Activated T-cell treated with anti-CD3 and anti-CD28 coated beads, Interleukin-2, amount 50 U/mL, for 24 hours (primary cell): ENCODE measurements around the gene EMC10.
A peak's percentile ranks its signal among the peaks of the same experiment; 100 is the strongest.

Experiments used
- DNase-seq: peaks from one replicate; pipeline ENCODE4 v3.0.0-alpha.2; 2020
- H3K27ac Mint-ChIP-seq: 2 replicates; pipeline ENCODE4 v1.8.0; 2020; ENCODE audit warnings: mild to moderate bottlenecking, mixed read lengths
- H3K27me3 Mint-ChIP-seq: 2 replicates; pipeline ENCODE4 v1.8.0; 2020; ENCODE audit warnings: mixed read lengths
- H3K36me3 Mint-ChIP-seq: 2 replicates; pipeline ENCODE4 v1.8.0; 2020; ENCODE audit warnings: low read depth, mixed read lengths
- H3K4me1 Mint-ChIP-seq: 2 replicates; pipeline ENCODE4 v1.8.0; 2020; ENCODE audit warnings: low read depth, mixed read lengths
- H3K4me3 Mint-ChIP-seq: 2 replicates; pipeline ENCODE4 v1.8.0; 2020; ENCODE audit warnings: mild to moderate bottlenecking, moderate library complexity, mixed read lengths
- H3K9me3 Mint-ChIP-seq: 2 replicates; pipeline ENCODE4 v1.8.0; 2020; ENCODE audit warnings: mixed read lengths

The EMC10 gene

GRCh38 chr19:50507376-50507775 lies 31.1 kb downstream of the EMC10 start:
- peaks cover 17% of the 10 kb centered on the region for H3K36me3 Mint-ChIP-seq
- H3K4me3 Mint-ChIP-seq: no peak overlapping the region
- H3K27me3 Mint-ChIP-seq: no peaks in the 10 kb centered on the region
- no peak overlapping the region for H3K27ac Mint-ChIP-seq
- DNase-seq: no peak
- no peaks in the 10 kb centered on the region for H3K9me3 Mint-ChIP-seq
- peaks cover 17% of the 10 kb centered on the region for H3K4me1 Mint-ChIP-seq

- Mint-ChIP-seq H3K27ac (peak overlapping the region; percentile 63), H3K4me3 (peak overlapping the region; percentile 18), H3K4me1 (peaks cover 17% of the 10 kb centered on the region), H3K36me3 (peaks cover 17% of the 10 kb centered on the region), H3K9me3 (no peaks in the 10 kb centered on the region), H3K27me3 (no peaks in the 10 kb centered on the region)
- DNase-seq: no peak
Measured at GRCh38 chr19:50508843-50509190, 32.5 kb downstream of the EMC10 start.

- peak overlapping the region; percentile 93 for H3K4me3 Mint-ChIP-seq
- no peak for DNase-seq
- H3K4me1 Mint-ChIP-seq: peaks cover 17% of the 10 kb centered on the region
- peaks cover 5% of the 10 kb centered on the region for H3K27me3 Mint-ChIP-seq
- peaks cover 17% of the 10 kb centered on the region for H3K36me3 Mint-ChIP-seq
- peak overlapping the region; percentile 80 for H3K27ac Mint-ChIP-seq
- H3K9me3 Mint-ChIP-seq: no peaks in the 10 kb centered on the region
Measured at GRCh38 chr19:50509366-50509765, 33.1 kb downstream of the EMC10 start.

- peak overlapping the region; percentile 96 for H3K27ac Mint-ChIP-seq
- peaks cover 6% of the 10 kb centered on the region for H3K27me3 Mint-ChIP-seq
- H3K9me3 Mint-ChIP-seq: no peaks in the 10 kb centered on the region
- H3K4me3 Mint-ChIP-seq: peak overlapping the region; percentile 93
- peaks cover 19% of the 10 kb centered on the region for H3K4me1 Mint-ChIP-seq
- H3K36me3 Mint-ChIP-seq: peaks cover 15% of the 10 kb centered on the region
- DNase-seq: no peak
Measured at GRCh38 chr19:50510121-50510670, 33.9 kb downstream of the EMC10 start.

GRCh38 chr19:50510700-50511068 lies 34.4 kb downstream of the EMC10 start:
- peak overlapping the region; percentile 93 for H3K4me3 Mint-ChIP-seq
- H3K27me3 Mint-ChIP-seq: peaks cover 10% of the 10 kb centered on the region
- DNase-seq: no peak
- peaks cover 12% of the 10 kb centered on the region for H3K36me3 Mint-ChIP-seq
- no peaks in the 10 kb centered on the region for H3K9me3 Mint-ChIP-seq
- H3K4me1 Mint-ChIP-seq: peaks cover 19% of the 10 kb centered on the region
- H3K27ac Mint-ChIP-seq: peak overlapping the region; percentile 96

- peak within 1 kb of the TSS; percentile 93 for H3K4me3 Mint-ChIP-seq
- no peaks in the 10 kb centered on the region for H3K9me3 Mint-ChIP-seq
- peak; percentile 96 for DNase-seq
- peaks cover 11% of the 10 kb centered on the region for H3K36me3 Mint-ChIP-seq
- peaks cover 19% of the 10 kb centered on the region for H3K4me1 Mint-ChIP-seq
- peaks cover 14% of the 10 kb centered on the region for H3K27me3 Mint-ChIP-seq
- H3K27ac Mint-ChIP-seq: peak within 1 kb of the TSS; percentile 96
Measured at GRCh38 chr19:50511069-50511822, 34.9 kb downstream of the EMC10 start, which contains the start of gene JOSD2. Gene JOSD2 (minus strand): TSS chr19:50511191. CDS start chr19:50510431, 760 bp downstream.

GRCh38 chr19:50512112-50512998 lies 36.0 kb downstream of the EMC10 start:
- no peaks in the 10 kb centered on the region for H3K9me3 Mint-ChIP-seq
- peaks cover 11% of the 10 kb centered on the region for H3K36me3 Mint-ChIP-seq
- peaks cover 19% of the 10 kb centered on the region for H3K4me1 Mint-ChIP-seq
- peaks cover 14% of the 10 kb centered on the region for H3K27me3 Mint-ChIP-seq
- no peak overlapping the region for H3K27ac Mint-ChIP-seq
- DNase-seq: no peak
- no peak overlapping the region for H3K4me3 Mint-ChIP-seq

- Mint-ChIP-seq H3K27ac (no peak overlapping the region), H3K4me3 (no peak overlapping the region), H3K36me3 (peaks cover 11% of the 10 kb centered on the region), H3K27me3 (peaks cover 14% of the 10 kb centered on the region), H3K4me1 (peaks cover 19% of the 10 kb centered on the region), H3K9me3 (no peaks in the 10 kb centered on the region)
- DNase-seq: no peak
Measured at GRCh38 chr19:50512999-50513745, 36.9 kb downstream of the EMC10 start.

- Mint-ChIP-seq H3K27ac (no peak within 1 kb of the TSS), H3K9me3 (no peaks in the 10 kb centered on the region), H3K27me3 (peaks cover 20% of the 10 kb centered on the region), H3K36me3 (peaks cover 9% of the 10 kb centered on the region), H3K4me3 (no peak within 1 kb of the TSS), H3K4me1 (peaks cover 16% of the 10 kb centered on the region)
- no peak for DNase-seq
Measured at GRCh38 chr19:50513746-50514345, 37.5 kb downstream of the EMC10 start, which contains the start of gene ASPDH. Gene ASPDH (minus strand): TSS chr19:50513913. CDS start chr19:50513823, 90 bp downstream.

- Mint-ChIP-seq H3K4me3 (no peak overlapping the region), H3K4me1 (peaks cover 12% of the 10 kb centered on the region), H3K36me3 (peaks cover 5% of the 10 kb centered on the region), H3K27ac (no peak overlapping the region), H3K9me3 (no peaks in the 10 kb centered on the region), H3K27me3 (peaks cover 20% of the 10 kb centered on the region)
- no peak for DNase-seq
Measured at GRCh38 chr19:50514346-50515167, 38.2 kb downstream of the EMC10 start.

- Mint-ChIP-seq H3K27me3 (peaks cover 20% of the 10 kb centered on the region), H3K36me3 (peaks cover 5% of the 10 kb centered on the region), H3K4me1 (peaks cover 12% of the 10 kb centered on the region), H3K27ac (no peak overlapping the region), H3K4me3 (no peak overlapping the region), H3K9me3 (no peaks in the 10 kb centered on the region)
- no peak for DNase-seq
Measured at GRCh38 chr19:50515168-50515561, 38.9 kb downstream of the EMC10 start.

GRCh38 chr19:50516456-50516855 lies 40.1 kb downstream of the EMC10 start:
- no peaks in the 10 kb centered on the region for H3K9me3 Mint-ChIP-seq
- DNase-seq: no peak
- peaks cover 23% of the 10 kb centered on the region for H3K27me3 Mint-ChIP-seq
- H3K27ac Mint-ChIP-seq: no peak overlapping the region
- no peak overlapping the region for H3K4me3 Mint-ChIP-seq
- H3K4me1 Mint-ChIP-seq: peaks cover 6% of the 10 kb centered on the region
- no peaks in the 10 kb centered on the region for H3K36me3 Mint-ChIP-seq

- Mint-ChIP-seq H3K27me3 (peaks cover 23% of the 10 kb centered on the region), H3K4me3 (no peak overlapping the region), H3K36me3 (no peaks in the 10 kb centered on the region), H3K27ac (no peak overlapping the region), H3K4me1 (peaks cover 1% of the 10 kb centered on the region), H3K9me3 (no peaks in the 10 kb centered on the region)
- no peak for DNase-seq
Measured at GRCh38 chr19:50516964-50517703, 40.8 kb downstream of the EMC10 start.
